ENCODE results near the gene ELAVL2.

Gene ELAVL2

DNA sequence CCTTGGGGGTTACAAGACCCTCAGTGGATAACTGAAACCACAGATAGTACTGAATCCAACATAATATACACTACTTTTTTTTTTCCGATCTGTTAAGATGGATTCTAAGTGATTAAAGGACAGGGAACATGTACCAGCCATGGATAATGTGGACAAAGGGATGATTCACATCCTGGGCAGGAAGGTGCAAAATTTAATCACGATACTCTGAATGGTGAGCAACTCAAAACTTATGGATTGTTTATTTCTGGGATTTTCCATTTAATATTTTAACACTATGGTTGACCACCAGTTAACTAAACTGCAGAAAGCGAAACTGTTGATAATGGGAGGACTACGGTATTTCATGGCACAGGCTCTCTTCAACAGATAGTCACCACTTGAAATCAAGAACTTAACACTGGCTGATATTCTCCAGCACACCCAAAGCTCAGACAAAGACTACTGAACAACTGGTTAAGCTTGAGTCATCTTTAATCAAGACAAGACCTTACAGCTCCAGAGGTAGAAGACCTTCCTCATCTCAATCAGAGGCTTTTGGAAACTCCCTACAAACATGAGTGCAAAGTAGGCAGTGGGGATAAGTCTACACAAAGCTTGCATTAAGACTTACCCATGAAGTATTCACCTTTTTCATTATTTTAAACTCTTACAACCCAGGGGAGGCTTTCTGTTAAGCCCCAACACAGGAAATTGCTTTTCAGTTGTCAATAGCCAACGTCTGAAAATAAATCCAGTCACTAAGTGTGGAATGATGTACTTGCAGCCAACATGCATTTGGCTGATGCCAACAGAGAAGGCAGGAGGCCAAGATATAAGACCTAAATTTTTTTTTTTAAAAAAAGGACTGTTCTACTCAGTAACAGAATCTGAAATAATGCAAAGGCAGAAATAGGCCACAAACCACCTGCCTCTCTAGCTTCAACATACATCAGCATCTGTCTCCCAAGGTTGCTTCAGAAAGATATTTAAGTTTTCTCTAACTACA lies 78.7 kb downstream of the ELAVL2 start:
- no peak overlapping the region for H3K4me3 ChIP-seq (ENCODE audit: low read depth, low read length)
- no peak for DNase-seq (ENCODE audit: low read depth)
- TF ChIP-seq, protein P1, sequence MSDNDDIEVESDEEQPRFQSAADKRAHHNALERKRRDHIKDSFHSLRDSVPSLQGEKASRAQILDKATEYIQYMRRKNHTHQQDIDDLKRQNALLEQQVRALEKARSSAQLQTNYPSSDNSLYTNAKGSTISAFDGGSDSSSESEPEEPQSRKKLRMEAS (IDR thresholded peaks at IDR 0.05; ENCODE audit: low read depth, low read length), result no peak
- TF ChIP-seq MYC (IDR thresholded peaks at IDR 0.05; ENCODE audit: low read depth, low read length) (no peak), POLR2A (IDR thresholded peaks at IDR 0.05; ENCODE audit: extremely low read depth, insufficient read length) (no peak)
- TF ChIP-seq, protein P2, sequence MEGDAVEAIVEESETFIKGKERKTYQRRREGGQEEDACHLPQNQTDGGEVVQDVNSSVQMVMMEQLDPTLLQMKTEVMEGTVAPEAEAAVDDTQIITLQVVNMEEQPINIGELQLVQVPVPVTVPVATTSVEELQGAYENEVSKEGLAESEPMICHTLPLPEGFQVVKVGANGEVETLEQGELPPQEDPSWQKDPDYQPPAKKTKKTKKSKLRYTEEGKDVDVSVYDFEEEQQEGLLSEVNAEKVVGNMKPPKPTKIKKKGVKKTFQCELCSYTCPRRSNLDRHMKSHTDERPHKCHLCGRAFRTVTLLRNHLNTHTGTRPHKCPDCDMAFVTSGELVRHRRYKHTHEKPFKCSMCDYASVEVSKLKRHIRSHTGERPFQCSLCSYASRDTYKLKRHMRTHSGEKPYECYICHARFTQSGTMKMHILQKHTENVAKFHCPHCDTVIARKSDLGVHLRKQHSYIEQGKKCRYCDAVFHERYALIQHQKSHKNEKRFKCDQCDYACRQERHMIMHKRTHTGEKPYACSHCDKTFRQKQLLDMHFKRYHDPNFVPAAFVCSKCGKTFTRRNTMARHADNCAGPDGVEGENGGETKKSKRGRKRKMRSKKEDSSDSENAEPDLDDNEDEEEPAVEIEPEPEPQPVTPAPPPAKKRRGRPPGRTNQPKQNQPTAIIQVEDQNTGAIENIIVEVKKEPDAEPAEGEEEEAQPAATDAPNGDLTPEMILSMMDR (IDR thresholded peaks at IDR 0.05; ENCODE audit: low read depth, low read length), result no peak

DNA sequence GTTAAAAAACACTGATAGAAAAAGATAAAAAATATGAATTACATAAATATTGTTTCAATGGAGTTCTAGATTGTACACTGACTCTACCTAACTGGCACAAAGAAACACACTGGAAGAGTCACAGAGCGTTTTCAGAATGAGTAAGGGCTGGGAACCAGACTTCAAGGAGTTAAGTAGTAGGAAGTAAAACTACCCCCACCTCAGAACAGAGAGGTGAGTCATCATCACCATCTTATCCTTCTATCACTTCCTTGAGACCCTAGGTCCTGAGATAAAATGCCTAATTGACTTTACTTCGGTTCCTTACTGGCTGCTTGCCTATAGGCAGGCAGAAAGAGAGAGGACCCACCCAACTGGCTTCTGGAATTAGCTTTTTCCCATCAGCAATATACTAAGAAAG lies 79.7 kb downstream of the ELAVL2 start:
- DNase-seq (ENCODE audit: low read depth), result no peak
- no peak for TF ChIP-seq POLR2A (IDR thresholded peaks at IDR 0.05; ENCODE audit: extremely low read depth, insufficient read length)
- no peak for TF ChIP-seq MYC (IDR thresholded peaks at IDR 0.05; ENCODE audit: low read depth, low read length)
- TF ChIP-seq, protein P1 (IDR thresholded peaks at IDR 0.05; ENCODE audit: low read depth, low read length), result no peak
- TF ChIP-seq, protein P2 (IDR thresholded peaks at IDR 0.05; ENCODE audit: low read depth, low read length), result no peak
- no peak overlapping the region for H3K4me3 ChIP-seq (ENCODE audit: low read depth, low read length)

DNA sequence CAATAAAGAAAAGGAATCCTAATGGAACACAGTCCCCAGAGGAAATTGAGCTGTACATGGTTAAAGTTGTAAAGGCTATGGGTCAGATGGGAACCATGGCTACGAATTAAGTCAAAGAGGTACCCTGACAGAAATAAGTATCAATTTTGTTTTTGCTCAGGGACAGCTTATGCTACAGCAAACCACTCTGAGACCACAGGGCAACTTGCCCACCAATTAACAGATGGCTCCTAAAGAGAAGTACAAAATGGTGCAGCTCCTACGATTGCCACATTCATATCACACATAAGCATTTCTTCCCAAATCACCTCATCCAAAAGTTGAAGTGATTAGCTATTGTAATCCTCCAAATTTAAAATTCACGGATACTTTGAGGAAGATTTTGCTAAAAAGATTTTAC lies 83.0 kb downstream of the ELAVL2 start:
- TF ChIP-seq POLR2A (IDR thresholded peaks at IDR 0.05; ENCODE audit: extremely low read depth, insufficient read length) (no peak), MYC (IDR thresholded peaks at IDR 0.05; ENCODE audit: low read depth, low read length) (no peak)
- H3K4me3 ChIP-seq (ENCODE audit: low read depth, low read length), result no peak overlapping the region
- no peak for DNase-seq (ENCODE audit: low read depth)

DNA sequence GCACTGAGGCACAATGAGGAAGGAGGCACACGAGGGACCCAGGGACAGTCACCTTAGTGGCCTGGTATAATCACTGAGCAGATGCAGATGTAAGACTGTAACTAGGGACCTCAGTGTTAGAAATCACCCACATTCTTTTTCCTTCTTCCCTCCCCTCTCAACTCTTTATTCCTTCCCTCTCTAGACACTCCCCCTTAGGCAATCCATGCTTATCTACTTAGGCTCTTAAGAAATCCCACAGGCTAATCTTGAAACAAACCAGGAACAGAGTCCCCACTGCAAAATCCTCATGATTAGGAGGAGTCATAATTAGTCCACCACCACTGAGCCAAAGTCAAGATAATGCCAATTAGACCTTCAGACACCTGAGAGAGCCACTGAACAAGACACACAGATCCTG lies 84.7 kb downstream of the ELAVL2 start:
- TF ChIP-seq, protein P2 (IDR thresholded peaks at IDR 0.05; ENCODE audit: low read depth, low read length), result no peak
- TF ChIP-seq POLR2A (IDR thresholded peaks at IDR 0.05; ENCODE audit: extremely low read depth, insufficient read length), result no peak
- TF ChIP-seq, protein P1 (IDR thresholded peaks at IDR 0.05; ENCODE audit: low read depth, low read length), result no peak
- no peak for TF ChIP-seq MYC (IDR thresholded peaks at IDR 0.05; ENCODE audit: low read depth, low read length)
- H3K4me3 ChIP-seq (ENCODE audit: low read depth, low read length), result no peak overlapping the region
- DNase-seq (ENCODE audit: low read depth), result no peak

DNA sequence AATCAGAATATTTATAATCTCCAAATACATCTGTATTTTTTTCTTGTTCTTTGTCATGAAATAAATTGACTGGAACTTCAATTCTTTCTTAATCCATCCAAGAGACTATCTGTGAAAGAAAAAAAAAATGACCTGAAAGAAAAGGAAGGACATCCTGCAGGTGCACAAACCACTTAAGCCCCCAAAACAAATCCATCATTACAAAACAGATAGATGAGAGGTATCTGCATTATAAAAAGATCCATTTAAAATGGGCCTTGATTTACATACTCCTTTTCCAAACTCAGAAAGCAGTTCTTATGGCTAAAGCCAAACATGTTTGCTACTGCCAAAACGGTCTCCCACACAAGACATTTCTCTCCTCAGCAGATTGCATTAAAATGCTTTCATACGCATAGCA lies 85.5 kb downstream of the ELAVL2 start:
- TF ChIP-seq POLR2A (IDR thresholded peaks at IDR 0.05; ENCODE audit: extremely low read depth, insufficient read length) (no peak), MYC (IDR thresholded peaks at IDR 0.05; ENCODE audit: low read depth, low read length) (no peak)
- TF ChIP-seq, protein P2 (IDR thresholded peaks at IDR 0.05; ENCODE audit: low read depth, low read length), result no peak
- TF ChIP-seq, protein P1 (IDR thresholded peaks at IDR 0.05; ENCODE audit: low read depth, low read length), result no peak
- H3K4me3 ChIP-seq (ENCODE audit: low read depth, low read length), result no peak overlapping the region
- no peak for DNase-seq (ENCODE audit: low read depth)

DNA sequence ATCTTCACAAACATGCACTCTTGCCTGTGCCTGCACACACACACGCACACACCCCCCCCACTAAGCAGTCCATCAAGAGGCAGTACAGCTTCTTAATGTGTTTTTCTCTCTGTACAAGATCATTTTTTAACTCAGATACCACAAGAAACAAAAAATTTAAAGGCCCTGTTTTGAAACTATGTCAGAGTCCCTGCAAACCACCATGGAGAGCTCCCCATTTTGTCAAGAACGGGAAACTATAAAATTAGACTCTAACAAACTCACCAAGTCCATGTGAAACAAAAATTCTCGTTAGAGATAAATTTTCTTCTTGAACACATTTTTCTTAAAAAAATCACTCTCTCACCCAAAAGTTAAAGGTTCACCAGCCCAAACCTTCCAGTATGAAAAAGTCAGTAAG lies 86.3 kb downstream of the ELAVL2 start:
- DNase-seq (ENCODE audit: low read depth), result no peak
- H3K4me3 ChIP-seq (ENCODE audit: low read depth, low read length), result no peak overlapping the region
- TF ChIP-seq MYC (IDR thresholded peaks at IDR 0.05; ENCODE audit: low read depth, low read length), result no peak
- TF ChIP-seq, protein P1 (IDR thresholded peaks at IDR 0.05; ENCODE audit: low read depth, low read length), result no peak

Measured in NB4 (cell line).